Body of pancreas (tissue), 4 donors: ENCODE data around the gene KDM2B. TPM values are rescaled to one million over a fixed set of nuclear protein-coding genes. Genes with fewer than 3 reads are reported as not detected.

ENCODE experiments used
- ATAC-seq: fragments of 150-250 bp; one replicate; pipeline ENCODE4 v1.9.1; 2016
- DNase-seq, 4 donors: peaks; one replicate each; pipeline ENCODE4 v3.0.0-alpha.2; 2019
- H3K27ac ChIP-seq, 4 donors: fragments of 200-600 bp; sonication (generic); 1 replicate in 3 of 4; 2 replicates in 1 of 4; pipeline versions ENCODE4 v1.5.1 to v1.6.1; 2016 to 2019; ENCODE audit warnings: mild to moderate bottlenecking in 1 of 4, mixed read lengths in 1 of 4, moderate library complexity in 1 of 4
- H3K27me3 ChIP-seq, 2 donors: fragments of 200-600 bp; sonication (generic); one replicate each; pipeline ENCODE4 v1.6.0; 2016; ENCODE audit warnings: mild to moderate bottlenecking in 1 of 2
- H3K36me3 ChIP-seq, 2 donors: fragments of 200-600 bp; sonication (generic); replicated peaks in 1 of 2; 2 replicates each; pipeline ENCODE4 v1.5.1; 2016; ENCODE audit warnings: low read depth in 2 of 2; ENCODE audit not compliant: insufficient read depth in 1 of 2
- H3K4me1 ChIP-seq: fragments of 200-600 bp; sonication (generic); one replicate; pipeline ENCODE4 v1.6.0; 2016
- H3K4me3 ChIP-seq, 2 donors: fragments of 200-600 bp; sonication (generic); 1 replicate in 1 of 2; 2 replicates in 1 of 2; pipeline ENCODE4 v1.5.1; 2016 to 2019
- H3K9me3 ChIP-seq, 3 donors: fragments of 200-600 bp; sonication (generic); 1 replicate in 2 of 3; 2 replicates in 1 of 3; pipeline ENCODE4 v1.5.1; 2016
- POLR2A ChIP-seq, 3 donors: fragments of 450-650 bp; IDR thresholded peaks; one replicate each; pipeline ENCODE4 v1.6.1; 2016; ENCODE audit warnings: antibody characterized with exemption in 3 of 3, mild to moderate bottlenecking in 2 of 3
- WGBS, 2 donors: methylation state at CpG; one replicate each; pipeline ENCODE4 v1.1.5; 2017; 5-methylcytosine and 5-hydroxymethylcytosine counted together
- intact Hi-C: fragments of 100-400 bp; cut with DNase I; formaldehyde crosslinking; loops from one replicate; pipeline ENCODE4 v1.15.1; 2023
- total RNA-seq, 2 donors: library from RNA; depleted of rRNA; stranded (reverse); fragments of >200 nt; gene quantifications; one replicate each; pipeline ENCODE4 v1.1.0, GENCODE V29; 2016
- TF ChIP-seq, protein P1 (sequence below), 7 experiments: fragments of 450-650 bp in 4 of 7; fragments of 200-600 bp in 3 of 7; sonication (generic) in 3 of 7; IDR thresholded peaks; one replicate each; pipeline ENCODE4 v1.5.1; 2016 to 2019; ENCODE audit warnings: antibody characterized with exemption in 7 of 7

The KDM2B gene
- total RNA-seq, 2 donors from 2014 or later = 17.8 to 26.5 TPM

GRCh38 chr12:121603581-121603980 lies 22.8 kb upstream of the KDM2B start:
- Histone ChIP-seq H3K27ac (no peak overlapping the region), H3K27me3 (no peaks in the 10 kb centered on the region), H3K4me1 (peaks cover 13% of the 10 kb centered on the region), H3K4me3 (no peak overlapping the region), H3K9me3 (no peaks in the 10 kb centered on the region), H3K36me3 (no peaks in the 10 kb centered on the region)
- DNase-seq (no peak), ATAC-seq (no peak)
- 94 to 97% methylated on average over 4 to 6 of the region's 6 CpGs for WGBS, 2 donors
- TF ChIP-seq, protein P1, sequence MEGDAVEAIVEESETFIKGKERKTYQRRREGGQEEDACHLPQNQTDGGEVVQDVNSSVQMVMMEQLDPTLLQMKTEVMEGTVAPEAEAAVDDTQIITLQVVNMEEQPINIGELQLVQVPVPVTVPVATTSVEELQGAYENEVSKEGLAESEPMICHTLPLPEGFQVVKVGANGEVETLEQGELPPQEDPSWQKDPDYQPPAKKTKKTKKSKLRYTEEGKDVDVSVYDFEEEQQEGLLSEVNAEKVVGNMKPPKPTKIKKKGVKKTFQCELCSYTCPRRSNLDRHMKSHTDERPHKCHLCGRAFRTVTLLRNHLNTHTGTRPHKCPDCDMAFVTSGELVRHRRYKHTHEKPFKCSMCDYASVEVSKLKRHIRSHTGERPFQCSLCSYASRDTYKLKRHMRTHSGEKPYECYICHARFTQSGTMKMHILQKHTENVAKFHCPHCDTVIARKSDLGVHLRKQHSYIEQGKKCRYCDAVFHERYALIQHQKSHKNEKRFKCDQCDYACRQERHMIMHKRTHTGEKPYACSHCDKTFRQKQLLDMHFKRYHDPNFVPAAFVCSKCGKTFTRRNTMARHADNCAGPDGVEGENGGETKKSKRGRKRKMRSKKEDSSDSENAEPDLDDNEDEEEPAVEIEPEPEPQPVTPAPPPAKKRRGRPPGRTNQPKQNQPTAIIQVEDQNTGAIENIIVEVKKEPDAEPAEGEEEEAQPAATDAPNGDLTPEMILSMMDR (IDR thresholded peaks at IDR 0.05) = no peak
- no peak for TF ChIP-seq POLR2A (IDR thresholded peaks at IDR 0.05)
- intact Hi-C loops = no loop called here

DNA sequence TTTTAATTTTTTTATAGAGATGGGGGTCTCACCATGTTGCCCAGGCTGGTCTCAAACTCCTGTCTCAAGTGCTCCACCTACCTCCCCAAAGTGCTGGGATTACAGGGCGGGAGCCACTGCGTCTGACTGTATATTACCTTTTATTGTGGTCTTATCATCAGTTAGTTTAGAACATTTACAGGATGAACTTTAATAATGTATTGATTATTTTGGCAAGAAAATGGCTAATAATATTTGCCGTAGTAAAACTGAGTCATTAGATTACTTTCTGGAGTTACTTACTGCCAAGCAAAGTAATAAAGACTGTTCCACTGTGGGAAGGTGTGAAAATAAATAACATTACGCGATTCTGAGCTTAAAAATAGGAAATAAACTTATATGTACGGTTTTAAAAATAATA lies 21.9 kb upstream of the KDM2B start:
- Histone ChIP-seq H3K27ac (no peak overlapping the region), H3K4me1 (peaks cover 13% of the 10 kb centered on the region), H3K36me3 (no peaks in the 10 kb centered on the region), H3K9me3 (no peaks in the 10 kb centered on the region), H3K27me3 (no peaks in the 10 kb centered on the region), H3K4me3 (no peak overlapping the region)
- WGBS, 2 donors = 81 to 82% methylated on average over 6 of the region's 6 CpGs
- intact Hi-C loops = no loop called here
- DNase-seq = no peak
- no peak for TF ChIP-seq POLR2A (IDR thresholded peaks at IDR 0.05)
- TF ChIP-seq, protein P1 (IDR thresholded peaks at IDR 0.05) = no peak
- no peak for ATAC-seq

GRCh38 chr12:121600702-121601336 lies 20.0 kb upstream of the KDM2B start:
- WGBS, 2 donors = 12 to 17% methylated on average over 6 of the region's 6 CpGs
- intact Hi-C loops = no loop called here
- TF ChIP-seq, protein P1 (IDR thresholded peaks at IDR 0.05) = no peak
- TF ChIP-seq POLR2A (IDR thresholded peaks at IDR 0.05) = no peak
- H3K4me3 ChIP-seq = no peak overlapping the region
- H3K4me1 ChIP-seq = peaks cover 13% of the 10 kb centered on the region
- no peaks in the 10 kb centered on the region for H3K9me3 ChIP-seq
- DNase-seq = peak; percentile 37 to 77 (median 58)
- H3K36me3 ChIP-seq = no peaks in the 10 kb centered on the region
- peak overlapping the region in 3 of 4 donors; percentile 18 to 27 (median 21) for H3K27ac ChIP-seq
- H3K27me3 ChIP-seq = no peaks in the 10 kb centered on the region
- peak; percentile 83 for ATAC-seq

DNA sequence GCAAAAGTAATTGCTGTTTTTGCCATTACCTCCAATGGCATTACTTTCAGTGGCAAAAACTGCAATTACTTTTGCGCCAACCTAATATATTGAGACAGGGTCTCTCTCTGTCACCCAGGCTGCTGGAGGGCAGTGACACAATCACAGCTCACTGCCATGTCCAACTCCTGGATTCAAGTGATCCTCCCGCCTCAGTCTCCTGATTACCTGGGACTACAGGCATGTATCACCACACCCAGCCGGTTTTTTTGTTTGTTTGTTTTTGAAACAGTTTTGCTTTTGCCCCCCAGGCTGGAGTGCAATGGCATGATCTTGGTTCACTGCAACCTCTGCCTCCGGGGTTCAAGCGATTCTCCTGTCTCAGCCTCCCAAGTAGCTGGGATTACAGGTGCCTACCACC lies 15.7 kb upstream of the KDM2B start:
- Histone ChIP-seq H3K36me3 (no peaks in the 10 kb centered on the region), H3K4me3 (no peak overlapping the region), H3K27me3 (no peaks in the 10 kb centered on the region), H3K27ac (no peak overlapping the region), H3K9me3 (no peaks in the 10 kb centered on the region), H3K4me1 (peaks cover 13% of the 10 kb centered on the region)
- ATAC-seq = no peak
- TF ChIP-seq, protein P1 (IDR thresholded peaks at IDR 0.05) = no peak
- no peak for TF ChIP-seq POLR2A (IDR thresholded peaks at IDR 0.05)
- DNase-seq = no peak
- intact Hi-C loops = no loop called here
- 90 to 97% methylated on average over 5 of the region's 5 CpGs for WGBS, 2 donors

GRCh38 chr12:121595520-121595919 lies 14.7 kb upstream of the KDM2B start:
- TF ChIP-seq, protein P1 (IDR thresholded peaks at IDR 0.05) = no peak
- no peak for TF ChIP-seq POLR2A (IDR thresholded peaks at IDR 0.05)
- ATAC-seq (no peak), DNase-seq (no peak)
- Histone ChIP-seq H3K4me3 (no peak overlapping the region), H3K36me3 (no peaks in the 10 kb centered on the region), H3K9me3 (no peaks in the 10 kb centered on the region), H3K27me3 (no peaks in the 10 kb centered on the region), H3K27ac (no peak overlapping the region), H3K4me1 (peaks cover 3% of the 10 kb centered on the region)
- intact Hi-C loops = no loop called here
- WGBS, 2 donors = 94% methylated on average over 10 to 12 of the region's 12 CpGs
